ENCODE results near the gene DDX11.
"Not testable (repeated sequence)": the region's sequence is repeated elsewhere in the genome, so short reads cannot be mapped to it uniquely, and the experiment has no call there.

DNA sequence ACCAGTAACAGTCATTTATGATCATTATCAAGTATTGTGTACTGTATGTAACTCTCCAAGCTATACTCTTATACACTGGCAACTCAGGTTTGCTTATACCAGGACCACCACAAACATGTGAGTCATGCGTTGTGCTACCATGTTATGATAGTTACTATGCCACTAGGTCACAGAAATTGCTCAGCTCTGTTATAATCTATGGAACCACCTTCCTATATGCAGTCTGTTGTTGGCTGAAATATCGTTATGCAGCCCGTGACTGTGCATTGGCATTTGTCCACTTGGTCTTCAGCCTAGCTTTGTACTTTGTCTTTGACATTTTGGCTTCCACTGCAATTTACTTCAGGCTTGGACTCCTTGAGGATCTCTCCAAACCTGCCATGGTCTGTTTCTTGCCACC, 7.5 kb upstream of the DDX11 start:
- TF ChIP-seq, protein P1, sequence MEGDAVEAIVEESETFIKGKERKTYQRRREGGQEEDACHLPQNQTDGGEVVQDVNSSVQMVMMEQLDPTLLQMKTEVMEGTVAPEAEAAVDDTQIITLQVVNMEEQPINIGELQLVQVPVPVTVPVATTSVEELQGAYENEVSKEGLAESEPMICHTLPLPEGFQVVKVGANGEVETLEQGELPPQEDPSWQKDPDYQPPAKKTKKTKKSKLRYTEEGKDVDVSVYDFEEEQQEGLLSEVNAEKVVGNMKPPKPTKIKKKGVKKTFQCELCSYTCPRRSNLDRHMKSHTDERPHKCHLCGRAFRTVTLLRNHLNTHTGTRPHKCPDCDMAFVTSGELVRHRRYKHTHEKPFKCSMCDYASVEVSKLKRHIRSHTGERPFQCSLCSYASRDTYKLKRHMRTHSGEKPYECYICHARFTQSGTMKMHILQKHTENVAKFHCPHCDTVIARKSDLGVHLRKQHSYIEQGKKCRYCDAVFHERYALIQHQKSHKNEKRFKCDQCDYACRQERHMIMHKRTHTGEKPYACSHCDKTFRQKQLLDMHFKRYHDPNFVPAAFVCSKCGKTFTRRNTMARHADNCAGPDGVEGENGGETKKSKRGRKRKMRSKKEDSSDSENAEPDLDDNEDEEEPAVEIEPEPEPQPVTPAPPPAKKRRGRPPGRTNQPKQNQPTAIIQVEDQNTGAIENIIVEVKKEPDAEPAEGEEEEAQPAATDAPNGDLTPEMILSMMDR (IDR thresholded peaks at IDR 0.05; ENCODE audit: low read length), result not testable (repeated sequence)
- not testable (repeated sequence) for TF ChIP-seq EZH2 (optimal IDR thresholded peaks at IDR 0.05; ENCODE audit: low read depth, low read length); EZH2phosphoT487 (IDR thresholded peaks at IDR 0.05; ENCODE audit: low read length)

Data from MM.1S (cell line).